HG02870 (cell line): Measurements from ENCODE around the gene ASCL4.
"Not testable (repeated sequence)": the region's sequence is repeated elsewhere in the genome, so short reads cannot be mapped to it uniquely, and the experiment has no call there.

Experiments
- ATAC-seq: cut with Tn5 transposase; IDR thresholded peaks from one replicate; pipeline ENCODE4 v1.9.1; 2021; ENCODE audit warnings: mild to moderate bottlenecking, moderate library complexity; ENCODE audit not compliant: unreplicated experiment

Gene ASCL4, protein sequence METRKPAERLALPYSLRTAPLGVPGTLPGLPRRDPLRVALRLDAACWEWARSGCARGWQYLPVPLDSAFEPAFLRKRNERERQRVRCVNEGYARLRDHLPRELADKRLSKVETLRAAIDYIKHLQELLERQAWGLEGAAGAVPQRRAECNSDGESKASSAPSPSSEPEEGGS

DNA sequence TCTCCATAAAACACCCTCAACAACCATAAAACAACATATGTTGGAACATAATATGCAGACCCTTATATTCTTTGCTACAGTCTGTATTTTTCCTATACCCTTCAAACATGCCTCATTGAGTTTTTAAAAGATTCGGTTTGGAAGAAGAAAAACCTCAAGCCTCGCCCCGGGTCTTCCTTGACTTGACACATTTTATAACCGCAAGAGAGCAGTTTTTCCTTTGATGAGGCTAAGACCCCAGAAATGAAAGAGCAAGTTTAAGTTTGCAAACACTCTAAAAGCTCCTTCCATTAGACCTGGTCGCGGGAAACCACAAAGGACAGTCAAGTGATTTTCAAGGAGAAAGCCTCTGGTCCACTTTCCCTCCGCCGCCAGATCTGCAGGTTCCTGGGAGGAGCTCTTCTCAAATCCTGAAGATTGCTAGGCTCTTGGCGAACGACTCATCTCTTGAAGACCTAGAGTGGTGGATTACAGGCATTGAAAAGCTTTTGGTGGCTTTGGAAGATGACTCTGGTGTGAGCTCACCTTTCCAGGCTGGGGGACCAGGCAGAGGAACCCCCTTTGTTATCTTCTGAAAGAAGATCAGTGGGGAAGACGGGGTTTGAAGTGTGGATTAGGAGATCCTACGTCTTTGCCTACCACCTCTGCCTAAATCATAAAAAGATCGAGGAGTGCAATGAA is at the start of gene ASCL4:
Gene ASCL4, plus strand, starts transcription at position 356 of the 681 bp plus-strand sequence. CDS start 515 bp downstream, outside the sequence.
- ATAC-seq = no peak

DNA sequence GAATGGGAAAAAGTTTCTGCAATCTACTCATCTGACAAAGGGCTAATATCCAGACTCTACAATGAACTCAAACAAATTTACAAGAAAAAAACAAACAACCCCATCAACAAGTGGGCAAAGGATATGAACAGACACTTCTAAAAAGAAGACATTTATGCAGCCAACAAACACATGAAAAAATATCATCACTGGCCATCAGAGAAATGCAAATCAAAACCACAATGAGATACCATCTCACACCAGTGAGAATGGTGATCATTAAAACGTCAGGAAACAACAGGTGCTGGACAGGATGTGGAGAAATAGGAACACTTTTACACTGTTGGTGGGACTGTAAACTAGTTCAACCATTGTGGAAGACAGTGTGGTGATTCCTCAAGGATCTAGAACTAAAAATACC is 47.2 kb upstream of the ASCL4 start:
- ATAC-seq = not testable (repeated sequence)

DNA sequence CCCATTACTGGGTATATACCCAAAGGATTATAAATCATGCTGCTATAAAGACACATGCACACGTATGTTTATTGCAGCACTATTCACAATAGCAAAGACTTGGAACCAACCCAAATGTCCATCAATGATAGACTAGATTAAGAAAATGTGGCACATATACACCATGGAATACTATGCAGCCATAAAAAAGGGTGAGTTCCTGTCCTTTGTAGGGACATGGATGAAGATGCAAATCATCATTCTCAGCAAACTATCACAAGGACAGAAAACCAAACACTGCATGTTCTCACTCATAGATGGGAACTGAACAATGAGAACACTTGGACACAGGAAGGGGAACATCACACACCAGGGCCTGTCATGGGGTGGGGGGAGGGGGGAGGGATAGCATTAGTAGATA is 46.8 kb upstream of the ASCL4 start:
- not testable (repeated sequence) for ATAC-seq

DNA sequence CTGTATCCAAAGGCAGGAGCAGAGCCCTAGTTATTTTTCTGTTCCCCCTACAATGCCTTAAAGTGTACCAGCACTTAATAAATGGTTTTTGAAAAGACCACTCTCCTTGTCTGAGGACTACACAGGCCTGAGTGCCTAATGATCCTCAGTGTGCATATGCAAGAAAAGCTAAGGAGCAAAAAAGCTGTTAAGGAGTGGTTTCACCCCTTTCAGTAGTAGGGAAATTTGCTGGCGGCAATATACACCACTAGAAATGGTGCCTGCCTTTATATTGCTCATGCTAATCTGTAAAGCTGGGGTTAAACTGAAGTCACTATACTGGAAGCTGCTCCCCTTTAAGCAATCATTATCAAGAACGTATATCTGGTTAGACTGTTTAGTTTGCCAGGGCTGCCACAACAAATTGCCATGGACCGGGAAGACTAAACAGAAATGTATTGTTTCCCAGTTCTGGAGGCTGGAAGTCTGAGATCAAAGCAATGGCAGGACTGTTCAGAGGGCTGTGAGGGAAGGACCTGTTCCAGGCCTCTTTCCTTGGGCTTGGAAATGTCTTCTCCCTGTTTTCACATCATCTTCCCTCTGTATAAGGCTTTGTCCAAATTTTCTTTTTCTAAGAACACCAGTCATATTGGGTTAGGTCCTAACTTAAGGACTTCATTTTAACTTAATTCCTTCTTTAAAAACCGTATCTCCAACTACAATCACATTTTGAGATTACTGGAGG is 43.7 kb upstream of the ASCL4 start:
- no peak for ATAC-seq

DNA sequence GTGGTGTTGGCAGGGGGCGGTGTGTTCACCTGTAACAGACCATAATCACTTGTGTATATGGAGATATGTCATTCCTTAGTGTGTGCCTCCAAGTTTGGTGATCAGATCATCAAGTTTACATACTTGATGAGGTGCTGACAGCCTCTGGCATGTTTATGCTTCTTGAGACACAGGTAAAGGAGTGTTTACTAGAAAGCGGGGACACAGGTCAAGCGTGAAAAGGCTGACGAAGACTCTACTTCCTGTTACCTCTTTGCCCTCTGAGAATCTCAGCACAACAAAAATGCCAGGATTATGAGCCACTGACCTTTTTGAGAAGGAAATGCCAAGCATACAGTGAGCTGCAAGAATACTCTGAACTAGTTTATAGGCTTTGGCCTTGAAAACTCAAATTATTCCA is 43.1 kb upstream of the ASCL4 start:
- ATAC-seq = no peak

DNA sequence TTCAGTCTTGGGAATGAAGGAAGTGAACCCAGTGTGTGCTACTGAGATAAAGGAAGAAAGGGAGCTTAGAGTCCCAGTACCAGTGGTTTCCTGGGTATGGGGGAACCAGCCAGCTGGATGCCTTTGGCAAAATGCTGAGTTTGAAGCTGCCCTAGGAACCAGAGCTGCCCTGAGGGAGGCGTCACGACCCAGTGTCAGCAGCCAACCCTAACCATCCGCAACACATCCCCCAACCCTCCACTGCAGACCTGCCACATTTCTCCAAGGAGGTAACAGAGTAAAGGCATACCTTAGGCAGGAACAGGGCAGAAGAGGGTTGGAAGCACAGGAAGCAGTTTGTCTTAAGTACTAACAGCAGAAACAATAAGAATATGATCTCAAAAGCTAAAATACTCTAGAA is 42.1 kb upstream of the ASCL4 start:
- no peak for ATAC-seq

DNA sequence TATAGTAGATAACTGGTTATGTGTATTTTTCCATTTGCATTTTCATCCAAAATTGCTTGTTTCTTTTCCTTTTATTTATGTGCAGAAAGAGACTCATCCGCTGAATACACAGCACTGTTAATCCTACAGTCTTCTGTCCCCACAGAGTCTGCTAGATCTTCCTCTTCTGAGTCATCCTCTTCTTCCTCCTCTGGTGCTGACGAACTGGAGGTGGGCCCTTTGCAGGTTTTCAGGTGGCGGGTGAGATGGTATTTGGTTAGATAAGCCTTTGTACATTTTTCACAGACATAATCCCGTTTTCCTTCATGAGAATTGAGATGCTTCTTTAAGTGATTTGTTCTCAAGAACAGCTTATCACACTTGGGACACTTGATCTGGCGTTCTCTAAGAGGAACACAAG is 40.4 kb upstream of the ASCL4 start:
- ATAC-seq = no peak

DNA sequence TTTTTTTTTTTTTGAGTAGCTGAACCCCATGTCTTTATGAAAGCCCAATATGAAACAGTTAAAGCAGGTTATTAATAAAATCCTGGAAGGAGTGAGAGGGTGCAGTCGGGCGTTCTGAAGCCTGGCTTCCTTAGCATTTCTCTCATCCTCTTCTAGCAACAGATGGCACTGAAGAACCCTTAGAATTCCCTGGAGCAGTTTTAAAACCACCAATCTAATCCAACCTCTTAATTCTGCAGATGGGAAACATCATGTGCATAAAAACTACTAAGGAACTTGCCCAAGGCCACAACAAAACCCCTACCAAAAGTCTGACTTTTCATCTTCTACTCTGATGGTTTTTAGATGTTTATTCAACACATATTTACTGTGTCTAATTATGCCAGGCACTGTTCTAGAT is 38.7 kb upstream of the ASCL4 start:
- ATAC-seq = no peak

DNA sequence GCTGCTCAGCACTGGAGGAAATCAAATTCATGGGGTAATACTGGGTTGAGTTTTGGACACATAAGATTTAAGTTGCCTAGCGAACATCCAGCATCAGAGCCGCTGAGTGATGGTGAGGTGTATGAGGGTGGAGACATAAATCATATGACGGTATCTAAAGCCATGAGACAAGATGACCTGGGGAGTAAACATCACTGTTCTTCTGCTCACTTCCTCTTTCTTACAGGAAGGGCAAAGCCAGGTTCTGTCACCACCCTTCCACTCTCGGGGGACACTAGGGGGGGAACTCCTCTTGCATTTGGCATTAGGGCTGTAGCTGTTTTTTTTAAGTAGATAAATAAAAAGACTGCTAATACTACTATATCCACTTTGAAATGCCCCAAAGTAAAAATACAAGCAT is 37.6 kb upstream of the ASCL4 start:
- peak; percentile 86 for ATAC-seq

DNA sequence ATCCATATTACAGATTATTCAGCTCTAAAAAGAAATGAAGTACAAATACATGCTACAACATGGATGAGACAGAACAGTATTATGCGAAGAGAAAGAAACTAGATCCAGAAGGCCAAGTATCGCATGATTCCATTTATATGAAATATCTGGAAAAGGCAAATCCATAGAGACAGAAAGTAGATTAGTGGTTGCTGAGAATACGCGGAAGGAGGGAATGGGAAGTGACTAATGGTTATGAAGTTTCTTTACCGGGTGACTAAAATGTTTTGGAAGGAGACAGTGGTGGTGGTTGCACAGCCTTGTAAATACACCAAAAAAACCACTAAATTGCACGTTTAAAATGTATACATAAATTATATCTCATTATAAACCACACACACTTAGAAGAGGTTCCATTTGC is 26.0 kb upstream of the ASCL4 start:
- ATAC-seq = no peak

DNA sequence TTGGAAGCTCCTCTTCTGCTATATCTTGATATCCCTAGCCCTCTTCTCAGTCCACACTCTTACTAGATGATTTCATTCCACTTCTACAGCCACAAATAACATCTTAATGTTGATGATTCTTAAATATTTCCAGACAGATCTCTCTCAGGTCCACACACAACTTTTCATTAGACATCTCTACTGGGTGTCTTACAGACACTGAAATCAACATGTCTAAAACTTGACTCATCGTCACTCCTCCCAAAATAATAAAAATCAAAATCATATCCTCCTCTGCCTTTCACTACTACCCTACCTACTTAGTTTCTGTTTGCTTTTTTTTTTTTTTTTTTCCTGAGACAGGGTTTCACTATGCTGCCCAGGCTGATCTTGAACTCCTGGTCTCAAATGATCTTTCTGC is 25.4 kb upstream of the ASCL4 start:
- ATAC-seq = no peak

DNA sequence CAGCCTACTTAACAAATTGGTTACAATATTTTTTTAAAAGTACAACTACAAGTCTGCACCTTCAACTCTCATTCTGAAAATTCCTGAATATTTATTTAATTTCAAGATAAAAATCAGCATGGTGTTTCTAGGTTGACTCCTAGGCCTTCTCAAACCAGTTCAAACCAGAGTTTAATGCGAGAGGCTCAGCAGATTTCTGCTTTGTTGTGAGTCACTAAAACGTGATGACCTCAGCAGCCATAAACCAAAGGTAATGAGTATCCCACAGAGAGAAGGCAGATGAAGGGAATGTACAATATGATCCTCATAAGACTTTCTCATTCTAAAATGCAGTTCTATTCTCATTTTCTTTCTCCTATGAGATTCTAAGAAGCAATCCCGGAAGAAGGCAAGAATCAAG is 15.1 kb upstream of the ASCL4 start:
- no peak for ATAC-seq

DNA sequence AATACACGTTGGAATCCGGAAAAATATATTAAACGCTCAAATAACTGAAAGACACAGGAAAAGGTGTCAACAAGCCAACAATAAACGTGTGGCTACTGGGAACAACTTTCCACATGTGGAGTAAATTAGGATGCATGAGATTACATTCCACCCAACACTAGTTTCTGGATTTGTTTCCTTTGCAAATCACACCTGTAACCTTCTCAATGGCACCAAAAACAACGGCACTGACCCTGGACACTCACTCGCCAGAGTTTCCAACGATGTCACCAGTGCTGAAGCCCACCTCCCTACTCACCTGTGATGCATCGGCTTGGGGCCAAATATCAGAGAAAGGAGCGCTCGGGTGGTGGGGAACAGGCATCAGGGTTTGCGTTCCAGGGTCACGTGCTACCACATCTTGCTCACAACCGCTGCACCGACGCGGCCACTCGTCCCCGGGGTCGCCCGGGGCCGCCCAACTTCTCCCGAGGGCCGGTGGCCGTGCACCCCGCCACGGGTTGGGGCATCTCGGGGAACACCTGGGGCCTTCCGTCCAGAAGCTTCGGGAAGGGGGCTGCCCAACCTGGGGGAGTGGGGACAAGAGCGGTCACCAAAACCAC is 14.2 kb upstream of the ASCL4 start:
- ATAC-seq = peak; percentile 23

DNA sequence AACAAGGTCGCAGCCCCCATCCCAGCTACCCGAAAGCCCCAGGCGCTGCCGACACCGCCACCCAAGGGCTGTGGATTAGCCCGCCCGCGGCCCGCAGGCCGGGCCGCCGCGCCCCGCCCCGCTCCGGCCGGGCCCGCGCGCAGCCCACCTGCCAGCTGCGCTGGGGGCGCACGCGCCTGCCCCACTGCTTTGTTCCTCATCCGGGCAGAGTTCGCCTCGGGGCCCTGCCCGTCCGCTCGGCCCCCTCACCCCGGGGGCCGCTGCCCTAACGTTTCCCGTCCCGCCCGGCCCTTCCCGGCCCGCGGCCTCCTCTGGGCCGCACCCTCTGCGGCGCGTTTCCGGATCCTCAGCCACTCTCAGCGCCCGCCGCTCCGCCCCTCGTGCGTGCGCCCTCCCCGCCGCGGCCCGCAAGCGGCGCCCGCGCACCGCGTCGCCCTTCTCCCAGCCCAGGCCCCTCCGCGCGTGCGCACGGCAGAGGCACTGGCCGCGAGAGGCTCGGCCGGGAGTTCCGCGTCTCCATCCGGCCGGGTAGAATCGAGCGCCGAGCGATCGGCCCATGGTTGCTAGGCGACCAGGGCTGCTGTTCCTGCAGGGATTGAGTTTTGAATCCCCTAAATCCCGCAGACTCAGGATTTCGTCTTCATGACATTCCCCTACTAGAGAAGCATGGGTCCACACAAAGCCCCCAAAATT is 13.5 kb upstream of the ASCL4 start, which contains the start of gene PRDM4:
Gene PRDM4, minus strand, starts transcription at position 329 of the 693 bp plus-strand sequence. CDS start 622 bp downstream, outside the sequence.
- peak; percentile 93 for ATAC-seq

DNA sequence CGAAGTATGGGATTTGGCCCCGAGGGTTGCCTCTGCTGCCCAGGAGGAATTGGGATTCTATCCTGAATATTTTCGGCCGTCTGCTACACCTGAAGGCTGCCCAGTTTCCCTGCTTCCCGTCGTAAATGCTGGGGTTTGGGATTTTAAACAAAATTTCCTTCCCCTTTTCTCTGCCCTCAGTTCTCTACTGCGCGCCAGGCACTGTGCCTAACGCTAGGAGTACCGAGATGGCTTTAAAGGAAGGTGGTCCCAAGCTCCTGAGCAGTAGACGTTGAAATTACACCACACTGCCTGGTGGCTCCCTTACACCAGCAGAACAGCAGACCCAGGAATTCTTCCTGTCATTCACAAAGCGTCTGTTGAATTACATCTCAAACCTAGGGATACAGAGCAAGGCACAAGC is 13.0 kb upstream of the ASCL4 start:
- ATAC-seq = no peak

DNA sequence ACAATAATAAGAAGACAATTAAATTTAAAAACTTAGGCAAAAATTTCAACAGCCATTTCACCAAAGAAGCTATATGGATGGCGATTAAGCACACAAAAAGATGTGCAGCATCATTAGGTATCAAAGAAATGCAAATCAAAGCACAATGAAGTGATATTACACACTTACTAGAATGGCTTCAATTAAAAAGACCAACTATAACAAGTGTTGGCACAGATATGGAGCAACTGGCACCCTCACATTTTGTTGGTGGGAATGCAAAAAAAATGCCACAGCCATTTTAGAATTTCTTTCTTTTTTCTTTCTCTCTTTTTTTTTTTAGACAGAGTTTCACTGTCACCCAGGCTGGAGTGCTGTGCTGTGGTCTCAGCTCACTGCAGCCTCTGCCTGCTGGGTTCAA is 11.6 kb upstream of the ASCL4 start:
- ATAC-seq = no peak

DNA sequence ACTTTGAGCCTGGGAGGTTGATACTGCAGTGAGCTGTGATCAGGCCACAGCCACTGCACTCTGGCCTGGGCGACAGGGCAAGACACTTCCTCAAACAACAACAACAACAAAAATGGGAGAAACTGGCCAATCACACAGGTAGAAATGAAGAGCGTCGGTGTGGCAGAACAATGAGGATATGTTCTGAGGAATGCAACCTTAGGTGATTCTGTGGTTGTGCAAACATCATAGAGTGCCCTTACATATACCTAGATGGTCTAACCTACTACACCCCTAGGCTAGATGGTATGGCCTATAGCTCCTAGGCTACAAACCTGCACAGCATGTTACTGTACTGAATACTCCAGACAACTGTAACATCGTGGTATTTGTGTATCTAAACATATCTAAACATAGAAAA is 9.9 kb upstream of the ASCL4 start:
- ATAC-seq = no peak

DNA sequence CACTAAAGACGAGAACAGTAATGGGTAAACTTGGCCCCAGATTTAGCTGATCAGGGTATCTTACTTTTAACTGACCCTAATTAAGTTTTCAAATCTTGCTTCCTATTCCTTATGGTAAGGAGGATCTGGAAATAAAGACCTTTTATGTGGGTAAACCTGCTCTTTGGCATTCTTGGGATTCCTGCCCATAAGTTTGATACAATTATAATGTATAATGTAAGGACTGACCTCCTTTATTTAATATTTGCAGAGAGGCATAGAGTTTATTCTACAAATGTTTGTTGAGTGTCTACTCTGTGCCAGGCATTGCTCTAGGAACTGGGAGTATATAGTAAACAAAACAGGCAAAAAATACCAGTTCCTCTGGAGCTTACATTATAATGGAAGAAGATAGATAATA is 9.2 kb upstream of the ASCL4 start:
- ATAC-seq = no peak

DNA sequence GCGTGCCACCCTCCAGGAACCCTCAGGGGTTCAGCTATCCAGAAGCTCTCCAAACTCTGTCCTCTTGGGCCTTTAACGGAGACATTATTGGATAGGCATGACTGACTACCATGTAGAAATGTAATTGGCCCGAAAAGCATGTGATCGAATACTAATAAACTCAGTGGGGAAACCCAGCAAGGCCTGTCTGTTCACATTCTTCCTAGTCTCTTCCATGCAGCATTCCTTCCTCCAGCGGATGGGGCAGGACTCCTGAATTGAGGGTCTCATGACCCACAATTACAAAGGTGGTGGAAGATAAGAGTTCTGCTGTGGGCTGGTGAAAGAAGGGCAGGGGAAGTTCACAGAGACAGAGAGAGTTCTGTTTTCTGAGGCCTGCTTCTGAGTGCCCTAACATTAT is 7.0 kb upstream of the ASCL4 start:
- no peak for ATAC-seq

DNA sequence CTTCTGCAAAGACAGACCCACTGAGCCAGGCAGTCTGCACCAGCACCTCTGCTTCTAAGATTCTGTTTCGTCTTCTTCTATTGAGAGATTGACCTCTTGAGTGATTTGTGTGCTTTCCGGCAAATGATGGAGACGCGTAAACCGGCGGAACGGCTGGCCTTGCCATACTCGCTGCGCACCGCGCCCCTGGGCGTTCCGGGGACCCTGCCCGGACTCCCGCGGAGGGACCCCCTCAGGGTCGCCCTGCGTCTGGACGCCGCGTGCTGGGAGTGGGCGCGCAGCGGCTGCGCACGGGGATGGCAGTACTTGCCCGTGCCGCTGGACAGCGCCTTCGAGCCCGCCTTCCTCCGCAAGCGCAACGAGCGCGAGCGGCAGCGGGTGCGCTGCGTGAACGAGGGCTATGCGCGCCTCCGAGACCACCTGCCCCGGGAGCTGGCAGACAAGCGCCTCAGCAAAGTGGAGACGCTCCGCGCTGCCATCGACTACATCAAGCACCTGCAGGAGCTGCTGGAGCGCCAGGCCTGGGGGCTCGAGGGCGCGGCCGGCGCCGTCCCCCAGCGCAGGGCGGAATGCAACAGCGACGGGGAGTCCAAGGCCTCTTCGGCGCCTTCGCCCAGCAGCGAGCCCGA is 703 bp downstream of the ASCL4 start:
- ATAC-seq = no peak

DNA sequence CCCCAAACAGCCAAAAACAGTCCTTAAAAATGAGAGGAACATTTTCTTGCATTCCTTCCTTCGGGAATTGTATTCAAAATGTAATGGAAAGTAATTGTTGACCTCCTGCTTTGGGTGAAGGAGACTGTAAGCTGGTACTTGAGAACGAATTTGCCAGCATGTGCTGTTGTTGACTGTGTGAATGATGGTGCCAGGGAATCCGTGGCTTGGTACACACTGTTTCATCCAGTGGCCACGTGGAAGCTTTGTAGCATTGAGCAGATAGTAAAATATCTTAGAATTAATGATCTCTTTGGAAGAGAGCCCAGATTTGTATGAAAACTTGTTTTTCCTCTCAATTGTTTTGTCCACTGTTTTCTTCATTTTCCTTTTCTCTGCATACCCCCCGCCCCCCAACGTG is 1.7 kb downstream of the ASCL4 start:
- ATAC-seq = no peak
